KBM-7 (cell line): ENCODE data around the gene ACBD7.

Experiments used
- DNase-seq: peaks from one replicate; pipeline ENCODE4 v3.0.0-alpha.2; 2015
- in situ Hi-C: fragments of 300-500 bp; cut with MboI; formaldehyde crosslinking; loops from 2 replicates; pipeline ENCODE4 v1.14.3; 2020; ENCODE audit warnings: low sequenced_read_pairs, low pct_unique_long_range_greater_than_20kb, mixed read lengths

The ACBD7 gene

DNA sequence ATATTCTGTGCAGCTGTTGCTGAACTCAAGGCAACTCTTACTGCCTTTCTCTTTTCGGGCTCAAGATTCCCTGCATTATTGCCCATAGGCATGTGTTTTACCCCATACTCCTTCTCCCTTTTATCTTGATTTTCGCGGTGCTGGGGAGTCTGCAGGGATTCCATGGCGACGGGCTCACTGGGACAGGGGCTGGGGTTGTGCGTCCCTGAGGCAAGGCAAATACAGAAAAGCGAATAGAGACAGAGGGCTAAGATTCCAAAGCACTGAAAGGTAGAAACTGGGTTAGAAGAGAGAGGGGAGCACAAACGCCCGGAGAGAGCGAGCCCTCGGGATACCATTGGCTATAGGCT is 8.1 kb upstream of the ACBD7 start:
- no peak for DNase-seq
- in situ Hi-C loops, result no loop called here

DNA sequence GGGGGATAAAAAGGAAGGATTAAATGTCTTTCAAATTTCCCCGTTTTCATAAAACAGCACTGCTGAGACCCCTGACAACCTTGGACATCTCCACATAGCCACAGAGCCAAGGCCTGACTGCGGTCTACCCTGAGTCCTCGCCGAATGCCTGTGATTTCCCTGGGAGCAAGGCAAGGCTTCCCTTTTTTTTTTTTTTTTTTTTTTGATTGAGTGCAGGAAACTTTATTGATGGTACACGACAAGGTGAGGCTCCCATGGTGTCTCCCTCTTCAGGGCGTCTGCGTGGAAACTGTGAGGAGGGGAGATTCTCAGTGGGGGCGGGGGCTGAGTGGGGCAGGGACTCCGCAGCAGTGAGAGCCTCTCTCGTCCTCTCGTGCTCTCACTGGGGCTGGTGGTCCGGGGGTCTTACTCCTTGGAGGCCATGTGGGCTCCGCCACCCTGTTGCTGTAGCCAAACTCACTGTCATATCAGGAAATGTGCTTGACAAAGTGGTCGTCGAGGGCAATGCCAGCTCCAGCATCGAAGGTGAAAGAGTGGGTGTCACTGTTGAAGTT is 4.4 kb upstream of the ACBD7 start:
- in situ Hi-C loops, result no loop called here

DNA sequence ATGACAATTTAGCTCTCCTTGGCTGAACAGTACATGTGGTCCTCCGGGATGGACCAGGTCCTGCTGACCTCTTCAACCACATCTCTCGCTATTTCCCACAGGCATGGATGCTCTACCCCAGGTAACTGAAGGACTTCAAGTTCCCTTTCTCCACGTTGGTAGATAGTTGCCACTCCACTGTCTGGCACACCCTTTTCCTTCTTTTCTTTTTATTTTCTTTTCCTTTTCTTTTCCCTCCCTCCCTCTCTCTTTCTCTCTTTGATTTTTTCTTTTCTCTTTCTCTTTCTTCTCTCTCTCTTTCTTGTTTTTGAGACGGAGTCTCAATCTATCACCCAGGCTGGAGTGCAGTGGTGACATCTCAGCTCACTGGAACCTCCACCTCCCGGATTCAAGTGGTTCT is 2.8 kb upstream of the ACBD7 start:
- in situ Hi-C loops, result no loop called here
- DNase-seq, result no peak

More for the DNA sequence above, 4.4 kb upstream of the ACBD7 start:
- DNase-seq, result no peak

DNA sequence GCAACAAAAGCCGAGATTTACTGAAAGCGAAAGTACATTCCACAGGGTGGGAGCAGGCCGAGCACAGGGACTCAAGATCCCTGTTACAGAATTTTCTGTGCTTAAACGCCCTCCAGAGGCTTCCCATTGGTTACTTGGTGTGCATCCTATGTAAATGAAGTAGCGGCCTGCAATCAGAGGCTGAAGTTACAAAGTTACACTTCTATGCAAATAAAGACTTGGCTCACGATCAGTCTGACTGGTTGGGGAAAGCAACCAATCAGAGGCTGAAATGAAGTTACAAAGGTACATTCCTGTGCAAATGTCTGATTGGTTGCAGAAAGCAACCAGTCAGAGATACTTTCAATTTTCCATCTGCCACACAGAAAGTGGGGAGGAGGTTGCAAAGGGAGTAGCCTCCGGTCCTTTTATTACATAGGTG is 4.1 kb downstream of the ACBD7 start:
- in situ Hi-C loops, result no loop called here
- no peak for DNase-seq

- DNase-seq, result no peak
- in situ Hi-C loops, result no loop called here
Measured at GRCh38 chr10:15083674-15084501, 4.7 kb downstream of the ACBD7 start.

- in situ Hi-C loops, result no loop called here
- DNase-seq, result no peak
Measured at GRCh38 chr10:15075421-15075820, 13.2 kb downstream of the ACBD7 start.

DNA sequence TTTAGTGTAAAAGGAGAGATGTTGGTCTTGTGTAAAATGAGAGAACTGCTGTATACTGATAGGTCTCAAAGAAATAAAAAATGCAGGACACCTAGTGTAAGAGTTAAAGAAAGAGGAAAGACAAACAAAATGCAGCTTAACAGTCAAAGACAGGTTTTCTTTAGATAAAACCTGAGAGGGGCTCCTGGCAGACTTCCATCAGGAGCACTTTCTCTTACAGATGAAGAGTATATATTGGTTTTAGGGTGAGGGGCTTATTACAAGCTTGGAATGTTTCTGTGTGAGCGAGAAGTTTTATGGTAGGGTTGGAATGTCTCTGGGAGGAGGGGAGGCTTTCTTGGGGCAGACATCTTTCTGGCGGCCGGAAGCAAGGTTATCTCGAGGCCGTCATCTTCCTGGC is 16.2 kb downstream of the ACBD7 start:
- in situ Hi-C loops, result no loop called here
- DNase-seq, result no peak

DNA sequence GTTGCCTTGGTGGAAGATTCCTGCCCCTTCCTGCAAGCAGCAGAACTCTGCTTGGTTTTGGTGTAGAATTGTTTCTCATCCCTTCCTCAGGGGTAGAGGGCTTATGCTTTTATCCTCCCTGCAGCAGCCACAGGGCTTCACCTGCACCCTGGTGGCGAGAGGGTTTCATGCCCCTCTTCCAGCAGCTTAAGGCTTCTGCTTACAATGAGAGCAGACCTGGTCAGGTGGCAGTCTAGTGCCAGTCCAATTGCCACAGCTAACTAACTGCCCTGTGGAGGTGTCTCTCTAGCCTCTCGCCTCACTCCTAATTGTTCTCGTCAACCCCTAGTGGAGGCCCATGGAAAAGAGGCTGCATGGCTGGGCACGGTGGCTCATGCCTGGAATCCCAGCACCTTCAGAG is 19.3 kb downstream of the ACBD7 start:
- no peak for DNase-seq
- in situ Hi-C loops, result no loop called here

GRCh38 chr10:15068802-15069201 is 19.8 kb downstream of the ACBD7 start:
- no peak for DNase-seq
- in situ Hi-C loops, result no loop called here

- in situ Hi-C loops, result no loop called here
- DNase-seq, result no peak
Measured at GRCh38 chr10:15067154-15067553, 21.4 kb downstream of the ACBD7 start.

DNA sequence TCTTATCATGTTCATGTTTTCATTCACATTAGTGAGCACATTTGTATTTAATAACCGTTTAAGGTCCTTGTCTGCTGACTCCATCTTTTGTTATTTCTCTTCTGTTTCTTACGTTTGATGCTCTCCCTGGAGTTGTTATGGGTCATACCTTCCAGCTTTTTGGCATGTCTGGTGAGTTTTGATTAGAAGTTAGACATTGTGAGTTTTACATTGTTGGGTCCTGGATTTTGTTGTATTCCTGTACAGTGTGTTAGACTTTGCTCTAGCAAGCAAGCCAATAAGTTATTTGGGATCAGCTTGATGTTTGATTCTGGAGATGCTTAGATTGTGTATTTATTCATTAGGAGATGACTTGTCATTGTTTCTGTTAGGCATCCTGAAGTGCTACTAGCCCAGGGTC is 27.9 kb downstream of the ACBD7 start:
- no peak for DNase-seq
- in situ Hi-C loops, result no loop called here

- in situ Hi-C loops, result no loop called here
- no peak for DNase-seq
Measured at GRCh38 chr10:15059914-15060313, 28.7 kb downstream of the ACBD7 start.

GRCh38 chr10:15058689-15059088 is 29.9 kb downstream of the ACBD7 start:
- no peak for DNase-seq
- in situ Hi-C loops, result no loop called here

DNA sequence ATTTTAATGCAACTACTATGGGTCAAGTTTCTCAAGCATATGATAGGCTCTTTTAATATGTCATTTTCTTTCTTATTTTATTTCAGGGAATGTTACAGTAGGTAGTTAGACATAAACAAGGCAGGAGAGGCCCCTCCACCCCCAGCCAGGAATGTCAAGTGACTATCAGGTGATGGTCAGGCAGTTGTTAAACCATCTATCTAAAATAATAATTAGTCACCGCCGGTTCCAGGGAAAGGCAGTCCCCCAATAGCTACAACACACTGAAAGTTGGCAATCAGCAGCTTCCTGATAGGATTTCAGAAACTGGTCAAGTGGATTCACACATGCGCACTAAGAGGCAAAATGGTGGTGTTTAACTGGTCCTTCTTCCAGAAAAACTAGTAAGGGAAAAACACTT is 35.5 kb downstream of the ACBD7 start:
- DNase-seq, result no peak
- in situ Hi-C loops, result no loop called here

GRCh38 chr10:15052121-15052520 is 36.5 kb downstream of the ACBD7 start:
- in situ Hi-C loops, result no loop called here
- no peak for DNase-seq

GRCh38 chr10:15049533-15049932 is 39.0 kb downstream of the ACBD7 start:
- in situ Hi-C loops, result no loop called here
- DNase-seq, result no peak

DNA sequence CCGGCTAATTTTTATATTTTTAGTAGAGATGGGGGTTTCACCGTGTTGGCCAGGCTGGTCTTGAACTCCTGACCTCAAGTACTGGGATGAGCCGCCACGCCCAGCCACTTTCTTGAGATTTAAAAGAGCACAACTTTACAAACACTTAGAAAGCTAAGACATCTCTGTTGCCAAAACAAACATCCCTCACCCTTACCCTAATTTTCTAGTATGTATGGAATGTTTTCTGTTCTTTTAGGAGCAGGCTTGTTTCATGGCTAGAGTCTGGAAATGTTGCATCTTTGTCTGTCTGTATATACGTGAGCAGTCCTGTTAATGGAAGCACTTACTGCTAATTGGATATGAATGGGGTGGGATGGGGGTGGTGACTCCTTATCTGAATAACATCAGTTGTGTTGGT is 42.0 kb downstream of the ACBD7 start:
- no peak for DNase-seq
- in situ Hi-C loops, result no loop called here

DNA sequence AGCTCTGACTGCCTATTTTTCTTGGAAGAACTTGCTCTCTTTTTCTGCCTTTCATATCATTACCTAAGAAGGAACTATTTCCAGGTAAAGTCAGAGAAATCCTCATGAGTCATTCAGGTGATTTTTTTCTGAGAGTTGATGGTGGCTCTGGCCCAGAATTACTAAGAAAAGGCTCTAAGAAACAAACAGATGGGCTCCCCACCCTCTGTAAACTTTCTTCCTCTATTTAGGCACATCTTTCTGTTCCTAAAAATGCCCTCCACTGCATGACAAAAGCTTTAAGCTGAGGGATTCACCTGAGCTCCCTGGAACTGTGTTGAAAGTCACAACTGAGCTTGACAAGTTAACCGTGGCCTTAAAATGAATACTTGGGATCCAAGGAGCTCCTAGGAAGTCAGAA is 43.2 kb downstream of the ACBD7 start:
- DNase-seq, result no peak
- in situ Hi-C loops, result no loop called here

GRCh38 chr10:15043674-15044073 is 44.9 kb downstream of the ACBD7 start, which contains the start of gene OLAH:
TSS of gene OLAH (plus strand) at chr10:15043943. CDS start at chr10:15047289, 3,346 bp downstream.
- in situ Hi-C loops, result no loop called here
- DNase-seq, result no peak

DNA sequence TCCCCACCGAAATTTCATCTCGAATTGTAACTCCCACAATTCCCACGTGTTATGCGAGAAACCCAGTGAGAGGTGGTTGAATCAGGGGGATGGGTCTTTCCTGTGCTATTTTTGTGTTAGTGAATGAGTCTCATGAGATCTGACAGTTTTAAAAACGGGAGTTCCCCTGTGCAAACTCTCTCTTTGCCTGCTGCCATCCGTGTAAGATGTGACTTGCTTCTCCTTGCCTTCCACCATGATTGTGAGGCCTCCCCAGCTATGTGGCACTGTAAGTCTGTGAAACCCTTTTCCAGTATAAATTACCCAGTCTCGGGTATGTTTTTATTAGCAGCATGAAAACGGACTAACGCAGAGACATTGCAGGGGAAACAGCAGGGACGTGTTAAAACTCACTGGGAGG is 50.2 kb downstream of the ACBD7 start:
- DNase-seq, result no peak
- in situ Hi-C loops, result no loop called here

- in situ Hi-C loops, result no loop called here
- no peak for DNase-seq
Measured at GRCh38 chr10:15037691-15038090, 50.9 kb downstream of the ACBD7 start.
